ENCODE results near the gene TEC.

DNA sequence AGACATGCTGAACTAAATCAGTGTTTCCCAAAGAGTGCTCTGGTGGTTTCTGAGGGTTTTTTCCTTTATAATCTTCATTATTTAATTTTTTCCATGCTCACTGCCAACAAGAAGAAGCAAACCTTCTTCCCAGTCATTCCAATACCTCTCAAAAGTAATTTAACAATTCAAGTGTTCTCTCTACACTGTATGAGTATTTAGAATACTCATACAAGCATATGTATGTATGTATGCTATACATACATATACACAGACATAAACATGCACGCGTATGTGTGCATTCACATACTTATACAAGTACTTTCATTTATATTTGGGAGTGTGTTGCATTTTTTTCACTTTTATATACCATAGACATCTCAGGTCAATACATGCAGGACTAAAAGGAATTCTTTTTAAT is 81.2 kb downstream of the TEC start:
- no peak for TF ChIP-seq SIN3A (IDR thresholded peaks at IDR 0.05; ENCODE audit: borderline replicate concordance, insufficient read depth, low read length)
- no peak for TF ChIP-seq POLR2AphosphoS5 (IDR thresholded peaks at IDR 0.05; ENCODE audit: low read depth, low read length)
- no peak for TF ChIP-seq TAF1 (IDR thresholded peaks at IDR 0.05; ENCODE audit: borderline replicate concordance, insufficient read depth, low read length)
- TF ChIP-seq, protein P1, sequence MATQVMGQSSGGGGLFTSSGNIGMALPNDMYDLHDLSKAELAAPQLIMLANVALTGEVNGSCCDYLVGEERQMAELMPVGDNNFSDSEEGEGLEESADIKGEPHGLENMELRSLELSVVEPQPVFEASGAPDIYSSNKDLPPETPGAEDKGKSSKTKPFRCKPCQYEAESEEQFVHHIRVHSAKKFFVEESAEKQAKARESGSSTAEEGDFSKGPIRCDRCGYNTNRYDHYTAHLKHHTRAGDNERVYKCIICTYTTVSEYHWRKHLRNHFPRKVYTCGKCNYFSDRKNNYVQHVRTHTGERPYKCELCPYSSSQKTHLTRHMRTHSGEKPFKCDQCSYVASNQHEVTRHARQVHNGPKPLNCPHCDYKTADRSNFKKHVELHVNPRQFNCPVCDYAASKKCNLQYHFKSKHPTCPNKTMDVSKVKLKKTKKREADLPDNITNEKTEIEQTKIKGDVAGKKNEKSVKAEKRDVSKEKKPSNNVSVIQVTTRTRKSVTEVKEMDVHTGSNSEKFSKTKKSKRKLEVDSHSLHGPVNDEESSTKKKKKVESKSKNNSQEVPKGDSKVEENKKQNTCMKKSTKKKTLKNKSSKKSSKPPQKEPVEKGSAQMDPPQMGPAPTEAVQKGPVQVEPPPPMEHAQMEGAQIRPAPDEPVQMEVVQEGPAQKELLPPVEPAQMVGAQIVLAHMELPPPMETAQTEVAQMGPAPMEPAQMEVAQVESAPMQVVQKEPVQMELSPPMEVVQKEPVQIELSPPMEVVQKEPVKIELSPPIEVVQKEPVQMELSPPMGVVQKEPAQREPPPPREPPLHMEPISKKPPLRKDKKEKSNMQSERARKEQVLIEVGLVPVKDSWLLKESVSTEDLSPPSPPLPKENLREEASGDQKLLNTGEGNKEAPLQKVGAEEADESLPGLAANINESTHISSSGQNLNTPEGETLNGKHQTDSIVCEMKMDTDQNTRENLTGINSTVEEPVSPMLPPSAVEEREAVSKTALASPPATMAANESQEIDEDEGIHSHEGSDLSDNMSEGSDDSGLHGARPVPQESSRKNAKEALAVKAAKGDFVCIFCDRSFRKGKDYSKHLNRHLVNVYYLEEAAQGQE (IDR thresholded peaks at IDR 0.05; ENCODE audit: insufficient read depth in 1 of 2, low read depth in 2 of 2, low read length in 2 of 2), result no peak
- no peak for TF ChIP-seq FOXP2 (optimal IDR thresholded peaks at IDR 0.05; ENCODE audit: borderline replicate concordance, extremely low read depth, extremely low read length, insufficient read depth)
